Breast epithelium (tissue), 3 donors: ENCODE results near the gene SLC30A7.

Experiments
- POLR2A ChIP-seq: fragments of 450-650 bp; IDR thresholded peaks from one replicate; pipeline ENCODE4 v1.6.1; 2016; ENCODE audit warnings: antibody characterized with exemption, mild to moderate bottlenecking, moderate library complexity
- TF ChIP-seq, protein P1 (sequence below), 3 donors: fragments of 450-650 bp; IDR thresholded peaks; one replicate each; pipeline ENCODE4 v1.5.1; 2016 to 2017; ENCODE audit warnings: antibody characterized with exemption in 3 of 3, mild to moderate bottlenecking in 3 of 3, moderate library complexity in 3 of 3

- TF ChIP-seq, protein P1, sequence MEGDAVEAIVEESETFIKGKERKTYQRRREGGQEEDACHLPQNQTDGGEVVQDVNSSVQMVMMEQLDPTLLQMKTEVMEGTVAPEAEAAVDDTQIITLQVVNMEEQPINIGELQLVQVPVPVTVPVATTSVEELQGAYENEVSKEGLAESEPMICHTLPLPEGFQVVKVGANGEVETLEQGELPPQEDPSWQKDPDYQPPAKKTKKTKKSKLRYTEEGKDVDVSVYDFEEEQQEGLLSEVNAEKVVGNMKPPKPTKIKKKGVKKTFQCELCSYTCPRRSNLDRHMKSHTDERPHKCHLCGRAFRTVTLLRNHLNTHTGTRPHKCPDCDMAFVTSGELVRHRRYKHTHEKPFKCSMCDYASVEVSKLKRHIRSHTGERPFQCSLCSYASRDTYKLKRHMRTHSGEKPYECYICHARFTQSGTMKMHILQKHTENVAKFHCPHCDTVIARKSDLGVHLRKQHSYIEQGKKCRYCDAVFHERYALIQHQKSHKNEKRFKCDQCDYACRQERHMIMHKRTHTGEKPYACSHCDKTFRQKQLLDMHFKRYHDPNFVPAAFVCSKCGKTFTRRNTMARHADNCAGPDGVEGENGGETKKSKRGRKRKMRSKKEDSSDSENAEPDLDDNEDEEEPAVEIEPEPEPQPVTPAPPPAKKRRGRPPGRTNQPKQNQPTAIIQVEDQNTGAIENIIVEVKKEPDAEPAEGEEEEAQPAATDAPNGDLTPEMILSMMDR (IDR thresholded peaks at IDR 0.05): no peak
- TF ChIP-seq POLR2A: no peak
These were observed 28.3 kb downstream of the SLC30A7 start for GRCh38 chr1:100924212-100924611.
